CD4-positive, CD25-positive, alpha-beta regulatory T cell (primary cell): ENCODE data around the gene PSMC2. TPM values are rescaled to one million over a fixed set of nuclear protein-coding genes. Genes with fewer than 3 reads are reported as not detected.

Experiments used
- ATAC-seq, 2 donors: fragments of 150-1000 bp; cut with Tn5 transposase; one replicate each; pipeline ENCODE4 v1.10.0; 2021; ENCODE audit warnings: low read depth in 2 of 2, moderate number of reproducible peaks in 2 of 2, moderate library complexity in 1 of 2
- DNase-seq, 3 donors: peaks; one replicate each; pipeline versions ENCODE4 v3.0.0 to v3.0.0-alpha.2; 2012 to 2022; ENCODE audit warnings: mixed read lengths in 1 of 3
- H3K27ac ChIP-seq: one replicate; pipeline ENCODE4 v1.7.0; 2013; ENCODE audit warnings: mild to moderate bottlenecking, low read length; ENCODE audit not compliant: insufficient read depth, poor library complexity, severe bottlenecking
- H3K27me3 ChIP-seq: one replicate; pipeline ENCODE4 v1.7.0; 2013; ENCODE audit warnings: low read length; ENCODE audit not compliant: control insufficient read depth, insufficient read depth
- H3K36me3 ChIP-seq: one replicate; pipeline ENCODE4 v1.7.0; 2013; ENCODE audit warnings: mild to moderate bottlenecking, low read length, moderate library complexity; ENCODE audit not compliant: control insufficient read depth, insufficient read depth
- H3K4me1 ChIP-seq: 2 replicates; pipeline ENCODE4 v1.7.0; 2013; ENCODE audit warnings: mild to moderate bottlenecking, low read length; ENCODE audit not compliant: insufficient read depth, control insufficient read depth, poor library complexity, severe bottlenecking
- H3K4me3 ChIP-seq: one replicate; pipeline ENCODE4 v1.7.0; 2013; ENCODE audit warnings: low read depth, mild to moderate bottlenecking, low read length, moderate library complexity
- H3K9me3 ChIP-seq, 2 experiments: 1 replicate in 1 of 2; 2 replicates in 1 of 2; pipeline ENCODE4 v1.7.0; 2013; ENCODE audit warnings: low read length in 2 of 2, mild to moderate bottlenecking in 1 of 2, moderate library complexity in 1 of 2; ENCODE audit not compliant: control insufficient read depth in 2 of 2
- H3K27ac Mint-ChIP-seq, 3 donors: one replicate each; pipeline ENCODE4 v1.8.0; 2020 to 2022; ENCODE audit warnings: mild to moderate bottlenecking in 3 of 3, mixed read lengths in 3 of 3, moderate library complexity in 2 of 3
- H3K27me3 Mint-ChIP-seq: one replicate; pipeline ENCODE4 v1.8.0; 2022; ENCODE audit warnings: mild to moderate bottlenecking, mixed read lengths
- H3K36me3 Mint-ChIP-seq: one replicate; pipeline ENCODE4 v1.8.0; 2020; ENCODE audit warnings: mixed read lengths
- H3K4me1 Mint-ChIP-seq, 4 donors: one replicate each; pipeline ENCODE4 v1.8.0; 2020 to 2022; ENCODE audit warnings: mixed read lengths in 4 of 4, mild to moderate bottlenecking in 1 of 4
- H3K4me3 Mint-ChIP-seq, 4 donors: one replicate each; pipeline ENCODE4 v1.8.0; 2020 to 2022; ENCODE audit warnings: mild to moderate bottlenecking in 4 of 4, mixed read lengths in 4 of 4, moderate library complexity in 3 of 4
- H3K9me3 Mint-ChIP-seq, 7 donors: one replicate each; pipeline ENCODE4 v1.8.0; 2020 to 2022; ENCODE audit warnings: mixed read lengths in 7 of 7, mild to moderate bottlenecking in 3 of 7, moderate library complexity in 2 of 7
- polyA plus RNA-seq, 4 donors: library from polyadenylated mRNA; unstranded; fragments of 300-500 nt; fragmentation: Illumina TruSeq; gene quantifications; one replicate each; pipeline ENCODE4 v1.2.3, GENCODE V29; 2021
- total RNA-seq: library from RNA; stranded (reverse); gene quantifications from one replicate; pipeline ENCODE4 v1.2.3, GENCODE V29; 2022

Gene PSMC2
- total and polyA plus RNA-seq, 5 donors from 2014 or later, result 84.3 to 214 (median 172) TPM

- no peak for ATAC-seq
- no peak overlapping the region for H3K4me3 Mint-ChIP-seq
- no peaks in the 10 kb centered on the region for H3K27me3 Mint-ChIP-seq
- no peak for DNase-seq
- H3K9me3 Mint-ChIP-seq, result no peaks in the 10 kb centered on the region
- H3K27me3 ChIP-seq, result no peaks in the 10 kb centered on the region
- peaks cover 0 to 16% (median 10%) of the 10 kb centered on the region in 4 donors for H3K4me1 Mint-ChIP-seq
- H3K4me3 ChIP-seq, result no peak overlapping the region
- no peak overlapping the region for H3K27ac ChIP-seq
- H3K27ac Mint-ChIP-seq, result peak overlapping the region in 2 of 3 donors; percentile 5 to 11
- H3K9me3 ChIP-seq, result no peaks in the 10 kb centered on the region
- peaks cover 92% of the 10 kb centered on the region for H3K36me3 ChIP-seq
- peaks cover 36% of the 10 kb centered on the region for H3K36me3 Mint-ChIP-seq
- no peaks in the 10 kb centered on the region for H3K4me1 ChIP-seq
Observed at GRCh38 chr7:103317009-103317408, 30.4 kb upstream of the PSMC2 start.

- peak in 1 of 2 donors; percentile 25 for ATAC-seq
- Histone ChIP-seq H3K4me3 (no peak overlapping the region), H3K36me3 (peaks cover 65% of the 10 kb centered on the region), H3K9me3 (no peaks in the 10 kb centered on the region), H3K27ac (no peak overlapping the region), H3K27me3 (no peaks in the 10 kb centered on the region), H3K4me1 (no peaks in the 10 kb centered on the region)
- Mint-ChIP-seq H3K4me3 (no peak overlapping the region), H3K9me3 (no peaks in the 10 kb centered on the region), H3K27me3 (no peaks in the 10 kb centered on the region), H3K27ac (peak overlapping the region; percentile 3 to 27 (median 12)), H3K4me1 (peaks cover 4 to 17% (median 7%) of the 10 kb centered on the region in 4 donors), H3K36me3 (peaks cover 9% of the 10 kb centered on the region)
- no peak for DNase-seq
Observed at GRCh38 chr7:103325744-103326143, 21.7 kb upstream of the PSMC2 start.

- no peak overlapping the region for H3K27ac Mint-ChIP-seq
- H3K4me1 ChIP-seq, result peaks cover 6% of the 10 kb centered on the region
- ATAC-seq (no peak), DNase-seq (no peak)
- peaks cover 14 to 35% (median 29%) of the 10 kb centered on the region in 4 donors for H3K4me1 Mint-ChIP-seq
- H3K27me3 Mint-ChIP-seq, result no peaks in the 10 kb centered on the region
- H3K9me3 ChIP-seq, result no peaks in the 10 kb centered on the region
- H3K36me3 ChIP-seq, result peaks cover 65% of the 10 kb centered on the region
- H3K4me3 Mint-ChIP-seq, result no peak overlapping the region
- no peaks in the 10 kb centered on the region for H3K9me3 Mint-ChIP-seq
- peaks cover 44% of the 10 kb centered on the region for H3K36me3 Mint-ChIP-seq
- no peak overlapping the region for H3K27ac ChIP-seq
- H3K27me3 ChIP-seq, result no peaks in the 10 kb centered on the region
- H3K4me3 ChIP-seq, result no peak overlapping the region
Observed at GRCh38 chr7:103336761-103337160, 10.7 kb upstream of the PSMC2 start.

GRCh38 chr7:103338864-103339263, 8.6 kb upstream of the PSMC2 start:
- no peaks in the 10 kb centered on the region for H3K27me3 Mint-ChIP-seq
- no peaks in the 10 kb centered on the region for H3K9me3 ChIP-seq
- H3K4me3 ChIP-seq, result no peak overlapping the region
- no peak overlapping the region for H3K4me3 Mint-ChIP-seq
- ATAC-seq, result no peak
- H3K9me3 Mint-ChIP-seq, result no peaks in the 10 kb centered on the region
- peaks cover 10 to 45% (median 38%) of the 10 kb centered on the region in 4 donors for H3K4me1 Mint-ChIP-seq
- H3K27ac Mint-ChIP-seq, result peak overlapping the region in 2 of 3 donors; percentile 26 to 43
- peaks cover 42% of the 10 kb centered on the region for H3K36me3 Mint-ChIP-seq
- H3K4me1 ChIP-seq, result peaks cover 19% of the 10 kb centered on the region
- DNase-seq, result no peak
- H3K36me3 ChIP-seq, result peaks cover 58% of the 10 kb centered on the region
- no peaks in the 10 kb centered on the region for H3K27me3 ChIP-seq
- no peak overlapping the region for H3K27ac ChIP-seq

GRCh38 chr7:103341466-103341865, 6.0 kb upstream of the PSMC2 start:
- Histone ChIP-seq H3K36me3 (peaks cover 39% of the 10 kb centered on the region), H3K27ac (no peak overlapping the region), H3K9me3 (no peaks in the 10 kb centered on the region), H3K4me1 (peaks cover 22% of the 10 kb centered on the region), H3K27me3 (no peaks in the 10 kb centered on the region), H3K4me3 (peak overlapping the region; percentile 1)
- Mint-ChIP-seq H3K9me3 (no peaks in the 10 kb centered on the region), H3K36me3 (peaks cover 42% of the 10 kb centered on the region), H3K4me3 (peak overlapping the region in 2 of 4 donors; percentile 76 to 79), H3K27ac (peak overlapping the region in 2 of 3 donors; percentile 47 to 52), H3K4me1 (peaks cover 16 to 64% (median 52%) of the 10 kb centered on the region in 4 donors), H3K27me3 (peaks cover 4% of the 10 kb centered on the region)
- DNase-seq, result no peak
- ATAC-seq, result no peak

- H3K4me3 ChIP-seq, result peak overlapping the region; percentile 86
- H3K36me3 Mint-ChIP-seq, result peaks cover 28% of the 10 kb centered on the region
Observed at GRCh38 chr7:103343332-103343731, 4.1 kb upstream of the PSMC2 start.

GRCh38 chr7:103343758-103344452, 3.5 kb upstream of the PSMC2 start:
- Histone ChIP-seq H3K4me1 (peaks cover 40% of the 10 kb centered on the region), H3K27me3 (no peaks in the 10 kb centered on the region), H3K4me3 (peak overlapping the region; percentile 86), H3K9me3 (no peaks in the 10 kb centered on the region), H3K36me3 (peaks cover 21% of the 10 kb centered on the region), H3K27ac (peak overlapping the region; percentile 82)
- Mint-ChIP-seq H3K4me3 (peak overlapping the region; percentile 93 to 100 (median 98)), H3K9me3 (no peaks in the 10 kb centered on the region), H3K4me1 (peaks cover 22 to 81% (median 60%) of the 10 kb centered on the region in 4 donors), H3K36me3 (peaks cover 28% of the 10 kb centered on the region), H3K27ac (peak overlapping the region; percentile 98 to 99 (median 98)), H3K27me3 (peaks cover 4% of the 10 kb centered on the region)
- ATAC-seq (peak; percentile 9 to 10), DNase-seq (peak; percentile 20 to 59 (median 24))

More at GRCh38 chr7:103343332-103343731, 4.1 kb upstream of the PSMC2 start:
- no peaks in the 10 kb centered on the region for H3K9me3 Mint-ChIP-seq
- H3K27ac Mint-ChIP-seq, result peak overlapping the region in 2 of 3 donors; percentile 98 to 99
- H3K4me3 Mint-ChIP-seq, result peak overlapping the region; percentile 93 to 100 (median 98)
- ATAC-seq (no peak), DNase-seq (no peak)
- Histone ChIP-seq H3K27ac (peak overlapping the region; percentile 82), H3K4me1 (peaks cover 35% of the 10 kb centered on the region), H3K9me3 (no peaks in the 10 kb centered on the region), H3K27me3 (no peaks in the 10 kb centered on the region), H3K36me3 (peaks cover 23% of the 10 kb centered on the region)
- H3K27me3 Mint-ChIP-seq, result peaks cover 4% of the 10 kb centered on the region
- peaks cover 17 to 76% (median 56%) of the 10 kb centered on the region in 4 donors for H3K4me1 Mint-ChIP-seq
